Skeletal muscle tissue (tissue), 4 donors: Measurements from ENCODE around the gene DAPK2. TPM values are rescaled to one million over a fixed set of nuclear protein-coding genes. Genes with fewer than 3 reads are reported as not detected.

Experiments used
- H3K27ac ChIP-seq: one replicate; pipeline ENCODE4 v1.7.0; 2013; ENCODE audit warnings: mild to moderate bottlenecking, low read depth, low read length, inconsistent platforms
- H3K27me3 ChIP-seq, 3 donors: one replicate each; pipeline ENCODE4 v1.7.0; 2013; ENCODE audit warnings: low read length in 3 of 3; ENCODE audit not compliant: control insufficient read depth in 3 of 3, insufficient read depth in 3 of 3
- H3K36me3 ChIP-seq, 3 donors: one replicate each; pipeline ENCODE4 v1.7.0; 2013; ENCODE audit warnings: low read length in 3 of 3; ENCODE audit not compliant: control insufficient read depth in 3 of 3, insufficient read depth in 3 of 3
- H3K4me1 ChIP-seq, 3 donors: one replicate each; pipeline ENCODE4 v1.7.0; 2013; ENCODE audit warnings: low read length in 3 of 3, mild to moderate bottlenecking in 3 of 3; ENCODE audit not compliant: control insufficient read depth in 3 of 3, insufficient read depth in 3 of 3
- H3K4me3 ChIP-seq, 3 donors: one replicate each; pipeline ENCODE4 v1.7.0; 2013; ENCODE audit warnings: low read length in 3 of 3
- H3K9ac ChIP-seq, 3 donors: one replicate each; pipeline ENCODE4 v1.7.0; 2013; ENCODE audit warnings: low read length in 3 of 3, mild to moderate bottlenecking in 3 of 3, moderate library complexity in 2 of 3, low read depth in 1 of 3
- H3K9me3 ChIP-seq, 3 donors: one replicate each; pipeline ENCODE4 v1.7.0; 2013; ENCODE audit warnings: low read length in 3 of 3; ENCODE audit not compliant: control insufficient read depth in 3 of 3
- total RNA-seq: library from RNA; depleted of rRNA; stranded (reverse); fragments of >200 nt; gene quantifications from one replicate; pipeline ENCODE4 v1.2.3, GENCODE V29; 2014
- donor health status: Osteomylitis.

The DAPK2 gene
- total RNA-seq, 1 donor from 2014 or later: 2.6 TPM

DNA sequence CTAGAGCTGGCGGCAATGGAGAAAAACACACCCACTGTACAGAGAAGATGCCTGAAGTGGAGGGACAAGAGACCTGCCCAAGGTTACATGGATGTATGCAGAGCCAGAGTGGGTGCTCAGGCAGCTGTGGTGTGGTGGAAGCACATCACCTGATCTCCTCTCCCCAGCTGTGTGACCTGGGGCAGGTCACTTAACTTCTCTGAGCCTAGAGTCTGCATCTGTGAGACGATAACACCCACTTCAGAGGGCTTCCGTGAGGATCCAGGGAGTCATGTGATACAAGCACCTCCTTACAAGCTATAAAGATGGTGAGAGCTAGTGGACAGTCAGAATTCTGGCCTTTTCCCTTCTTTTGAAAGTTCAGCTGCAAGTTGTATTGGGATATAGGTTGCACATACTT, 157.5 kb downstream of the DAPK2 start:
- Histone ChIP-seq H3K36me3 (no peaks in the 10 kb centered on the region), H3K27ac (peak overlapping the region; percentile 52), H3K9ac (no peak overlapping the region), H3K4me1 (peaks cover 58 to 64% (median 62%) of the 10 kb centered on the region in 3 donors), H3K27me3 (no peaks in the 10 kb centered on the region), H3K9me3 (no peaks in the 10 kb centered on the region), H3K4me3 (peak overlapping the region in 1 of 3 donors; percentile 23)

DNA sequence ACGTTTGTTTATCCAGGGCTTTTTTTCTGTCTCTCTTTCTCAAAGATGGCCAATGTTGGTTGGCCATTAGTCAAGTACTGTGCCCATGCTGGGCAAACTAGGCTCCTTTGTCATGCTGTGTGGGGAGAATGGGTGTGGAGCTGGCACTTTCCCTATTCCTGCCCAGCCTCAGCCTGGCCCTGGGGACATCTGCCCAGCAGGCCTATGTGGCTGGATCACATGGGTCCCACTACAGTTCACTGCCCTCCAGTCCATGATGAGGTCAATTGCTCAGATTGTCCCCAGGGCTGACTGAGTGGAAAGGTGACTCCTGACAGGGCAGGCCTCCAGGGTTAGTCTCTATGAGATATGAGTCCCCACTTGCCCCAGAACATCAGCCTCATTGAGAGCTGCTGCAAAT, 158.1 kb downstream of the DAPK2 start:
- peaks cover 51 to 62% (median 55%) of the 10 kb centered on the region in 3 donors for H3K4me1 ChIP-seq
- H3K9ac ChIP-seq: no peak overlapping the region
- no peaks in the 10 kb centered on the region for H3K36me3 ChIP-seq
- no peaks in the 10 kb centered on the region for H3K27me3 ChIP-seq
- H3K4me3 ChIP-seq: no peak overlapping the region
- peak overlapping the region; percentile 52 for H3K27ac ChIP-seq
- H3K9me3 ChIP-seq: no peaks in the 10 kb centered on the region

GRCh38 chr15:63887630-63888029, 158.7 kb downstream of the DAPK2 start:
- Histone ChIP-seq H3K9me3 (no peaks in the 10 kb centered on the region), H3K27me3 (no peaks in the 10 kb centered on the region), H3K36me3 (no peaks in the 10 kb centered on the region), H3K9ac (peak overlapping the region in 2 of 3 donors; percentile 21 to 50), H3K4me3 (no peak overlapping the region), H3K27ac (peak overlapping the region; percentile 52), H3K4me1 (peaks cover 47 to 58% (median 51%) of the 10 kb centered on the region in 3 donors)

DNA sequence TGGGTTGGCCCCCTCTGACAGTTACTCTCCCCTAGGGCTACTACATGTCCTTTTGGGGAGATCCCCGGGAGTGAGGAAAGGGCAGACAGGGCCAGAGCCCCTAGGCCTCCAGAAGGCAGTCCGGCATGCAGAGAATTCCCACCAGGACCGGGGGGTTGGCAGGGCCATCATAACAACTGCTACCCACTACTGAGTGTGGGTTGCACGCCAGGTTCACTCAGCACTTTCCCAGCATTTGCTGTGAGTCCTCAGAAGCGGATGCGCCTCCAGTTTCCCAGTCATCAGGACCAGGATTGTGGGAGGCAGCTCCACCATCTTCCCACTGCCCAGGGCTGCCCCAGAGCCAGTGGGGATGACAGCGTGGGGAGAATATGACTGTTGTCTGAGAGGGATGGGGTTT, 161.3 kb downstream of the DAPK2 start:
- peak overlapping the region in 1 of 3 donors; percentile 34 for H3K9ac ChIP-seq
- peaks cover 51 to 54% (median 52%) of the 10 kb centered on the region in 3 donors for H3K4me1 ChIP-seq
- H3K27me3 ChIP-seq: no peaks in the 10 kb centered on the region
- H3K9me3 ChIP-seq: no peaks in the 10 kb centered on the region
- no peaks in the 10 kb centered on the region for H3K36me3 ChIP-seq
- H3K4me3 ChIP-seq: no peak overlapping the region
- peak overlapping the region; percentile 75 for H3K27ac ChIP-seq

- Histone ChIP-seq H3K27ac (peak overlapping the region; percentile 66), H3K9me3 (no peaks in the 10 kb centered on the region), H3K27me3 (no peaks in the 10 kb centered on the region), H3K36me3 (no peaks in the 10 kb centered on the region), H3K4me3 (no peak overlapping the region), H3K4me1 (peaks cover 36 to 42% (median 36%) of the 10 kb centered on the region in 3 donors), H3K9ac (no peak overlapping the region)
Observed at GRCh38 chr15:63881431-63881830, 164.9 kb downstream of the DAPK2 start.

DNA sequence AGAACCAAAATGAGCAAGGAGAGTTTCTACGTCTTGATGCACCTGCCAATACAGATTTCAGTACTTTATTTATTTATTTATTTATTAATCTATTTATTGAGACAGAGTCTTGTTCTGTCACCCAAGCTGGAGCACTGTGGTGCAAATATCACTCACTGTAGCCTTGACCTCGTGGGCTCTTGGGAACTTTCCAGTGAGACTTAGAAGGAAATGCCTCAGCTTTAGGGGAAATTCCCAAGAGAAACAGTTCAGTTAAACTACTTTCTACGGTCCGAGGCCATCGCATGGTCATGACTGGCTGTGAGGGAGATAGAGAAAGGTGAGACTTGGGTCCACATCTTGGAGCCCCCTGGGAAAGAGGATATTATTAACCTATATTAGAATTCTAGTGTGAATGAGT, 165.5 kb downstream of the DAPK2 start:
- H3K4me1 ChIP-seq: peaks cover 36 to 42% (median 36%) of the 10 kb centered on the region in 3 donors
- no peaks in the 10 kb centered on the region for H3K9me3 ChIP-seq
- no peak overlapping the region for H3K9ac ChIP-seq
- no peaks in the 10 kb centered on the region for H3K27me3 ChIP-seq
- peak overlapping the region; percentile 66 for H3K27ac ChIP-seq
- no peaks in the 10 kb centered on the region for H3K36me3 ChIP-seq
- H3K4me3 ChIP-seq: no peak overlapping the region

DNA sequence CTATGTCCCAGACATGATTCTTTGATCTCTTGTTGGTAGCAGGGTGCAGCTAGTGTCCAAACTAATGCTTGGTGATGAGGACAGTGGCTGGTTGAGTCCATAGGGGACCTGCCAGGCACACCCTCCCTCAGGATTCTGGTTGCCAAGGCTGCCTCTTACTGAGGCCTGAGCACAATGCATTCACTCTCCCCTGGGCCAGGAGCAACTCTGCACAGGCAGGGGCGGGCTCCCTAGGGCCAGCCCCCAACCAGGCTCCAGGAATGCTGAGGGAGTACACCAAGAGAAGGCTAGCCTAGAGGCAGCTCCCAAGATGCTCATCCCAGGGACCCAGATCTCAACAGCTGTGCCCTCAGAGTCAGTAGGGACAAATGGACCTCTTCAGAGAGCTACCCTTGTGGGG, 166.3 kb downstream of the DAPK2 start:
- Histone ChIP-seq H3K4me1 (peaks cover 29 to 37% (median 30%) of the 10 kb centered on the region in 3 donors), H3K27ac (peak overlapping the region; percentile 11), H3K36me3 (no peaks in the 10 kb centered on the region), H3K9me3 (no peaks in the 10 kb centered on the region), H3K4me3 (no peak overlapping the region), H3K27me3 (no peaks in the 10 kb centered on the region), H3K9ac (no peak overlapping the region)

GRCh38 chr15:63879211-63879610, 167.1 kb downstream of the DAPK2 start:
- Histone ChIP-seq H3K4me3 (no peak overlapping the region), H3K36me3 (no peaks in the 10 kb centered on the region), H3K4me1 (peaks cover 21 to 29% (median 22%) of the 10 kb centered on the region in 3 donors), H3K9me3 (no peaks in the 10 kb centered on the region), H3K9ac (no peak overlapping the region), H3K27ac (no peak overlapping the region), H3K27me3 (no peaks in the 10 kb centered on the region)

- H3K4me3 ChIP-seq: no peak overlapping the region
- H3K9me3 ChIP-seq: peaks cover 0 to 1% (median 0%) of the 10 kb centered on the region in 3 donors
Observed at GRCh38 chr15:63877713-63878271, 168.5 kb downstream of the DAPK2 start.

GRCh38 chr15:63876085-63876662, 170.1 kb downstream of the DAPK2 start:
- peaks cover 0 to 2% (median 0%) of the 10 kb centered on the region in 3 donors for H3K9me3 ChIP-seq
- no peaks in the 10 kb centered on the region for H3K36me3 ChIP-seq
- no peak overlapping the region for H3K27ac ChIP-seq
- H3K4me3 ChIP-seq: no peak overlapping the region
- H3K9ac ChIP-seq: no peak overlapping the region
- no peaks in the 10 kb centered on the region for H3K27me3 ChIP-seq
- peaks cover 5 to 18% (median 14%) of the 10 kb centered on the region in 3 donors for H3K4me1 ChIP-seq

More at GRCh38 chr15:63877713-63878271, 168.5 kb downstream of the DAPK2 start:
- Histone ChIP-seq H3K27ac (no peak overlapping the region), H3K36me3 (no peaks in the 10 kb centered on the region), H3K4me1 (peaks cover 14 to 28% (median 25%) of the 10 kb centered on the region in 3 donors), H3K9ac (no peak overlapping the region), H3K27me3 (no peaks in the 10 kb centered on the region)
